Stomach (tissue), 4 donors: ENCODE results near the gene CFAP77.

Experiments used
- POLR2A ChIP-seq, 4 donors: fragments of 450-650 bp; IDR thresholded peaks; one replicate each; pipeline ENCODE4 v1.6.1; 2016; ENCODE audit warnings: antibody characterized with exemption in 4 of 4, control low read depth in 2 of 4, mild to moderate bottlenecking in 1 of 4, moderate library complexity in 1 of 4
- TF ChIP-seq, protein P1 (sequence below), 7 experiments: fragments of 450-650 bp in 4 of 7; fragments of 200-600 bp in 3 of 7; sonication (generic) in 3 of 7; IDR thresholded peaks; one replicate each; pipeline ENCODE4 v1.5.1; 2016 to 2019; ENCODE audit warnings: antibody characterized with exemption in 7 of 7, control low read depth in 2 of 7, mild to moderate bottlenecking in 1 of 7

DNA sequence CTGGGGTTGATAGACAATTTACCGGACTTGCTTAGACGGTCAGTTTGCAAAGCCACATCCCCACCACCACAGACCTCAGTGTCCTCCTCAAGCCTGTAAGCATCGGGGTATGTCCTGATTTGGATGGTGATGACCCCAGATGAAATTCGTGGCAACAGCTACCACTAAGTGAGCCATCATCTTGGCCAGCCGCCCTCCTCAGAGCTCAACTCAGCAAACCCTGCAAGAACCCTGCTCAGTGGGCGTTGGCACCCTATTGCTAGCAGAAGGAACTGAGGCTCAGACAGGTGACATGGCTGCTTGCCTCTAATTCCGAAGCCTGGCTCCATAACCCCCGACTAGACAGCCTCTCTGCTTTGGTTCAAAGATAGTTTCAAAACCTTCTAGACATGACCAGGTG, 131.0 kb downstream of the CFAP77 start:
- TF ChIP-seq, protein P1, sequence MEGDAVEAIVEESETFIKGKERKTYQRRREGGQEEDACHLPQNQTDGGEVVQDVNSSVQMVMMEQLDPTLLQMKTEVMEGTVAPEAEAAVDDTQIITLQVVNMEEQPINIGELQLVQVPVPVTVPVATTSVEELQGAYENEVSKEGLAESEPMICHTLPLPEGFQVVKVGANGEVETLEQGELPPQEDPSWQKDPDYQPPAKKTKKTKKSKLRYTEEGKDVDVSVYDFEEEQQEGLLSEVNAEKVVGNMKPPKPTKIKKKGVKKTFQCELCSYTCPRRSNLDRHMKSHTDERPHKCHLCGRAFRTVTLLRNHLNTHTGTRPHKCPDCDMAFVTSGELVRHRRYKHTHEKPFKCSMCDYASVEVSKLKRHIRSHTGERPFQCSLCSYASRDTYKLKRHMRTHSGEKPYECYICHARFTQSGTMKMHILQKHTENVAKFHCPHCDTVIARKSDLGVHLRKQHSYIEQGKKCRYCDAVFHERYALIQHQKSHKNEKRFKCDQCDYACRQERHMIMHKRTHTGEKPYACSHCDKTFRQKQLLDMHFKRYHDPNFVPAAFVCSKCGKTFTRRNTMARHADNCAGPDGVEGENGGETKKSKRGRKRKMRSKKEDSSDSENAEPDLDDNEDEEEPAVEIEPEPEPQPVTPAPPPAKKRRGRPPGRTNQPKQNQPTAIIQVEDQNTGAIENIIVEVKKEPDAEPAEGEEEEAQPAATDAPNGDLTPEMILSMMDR (IDR thresholded peaks at IDR 0.05), result no peak
- TF ChIP-seq POLR2A (IDR thresholded peaks at IDR 0.05), result no peak
